Fibroblast of lung (primary cell): ENCODE results near the gene RPS8.

Experiments
- EZH2 ChIP-seq: IDR thresholded peaks from 2 replicates; pipeline ENCODE4 v1.5.1; 2012; ENCODE audit warnings: low read length, control low read depth, mild to moderate bottlenecking; ENCODE audit errors: missing control alignments
- TF ChIP-seq, protein P1 (sequence below), 2 donors: IDR thresholded peaks in 1 of 2; conservative IDR thresholded peaks in 1 of 2; 1 replicate in 1 of 2; 2 replicates in 1 of 2; pipeline ENCODE4 v1.5.1; 2011 to 2012; ENCODE audit warnings: low read length in 2 of 2, control low read depth in 1 of 2, inconsistent platforms in 1 of 2, low read depth in 1 of 2, mild to moderate bottlenecking in 1 of 2

DNA sequence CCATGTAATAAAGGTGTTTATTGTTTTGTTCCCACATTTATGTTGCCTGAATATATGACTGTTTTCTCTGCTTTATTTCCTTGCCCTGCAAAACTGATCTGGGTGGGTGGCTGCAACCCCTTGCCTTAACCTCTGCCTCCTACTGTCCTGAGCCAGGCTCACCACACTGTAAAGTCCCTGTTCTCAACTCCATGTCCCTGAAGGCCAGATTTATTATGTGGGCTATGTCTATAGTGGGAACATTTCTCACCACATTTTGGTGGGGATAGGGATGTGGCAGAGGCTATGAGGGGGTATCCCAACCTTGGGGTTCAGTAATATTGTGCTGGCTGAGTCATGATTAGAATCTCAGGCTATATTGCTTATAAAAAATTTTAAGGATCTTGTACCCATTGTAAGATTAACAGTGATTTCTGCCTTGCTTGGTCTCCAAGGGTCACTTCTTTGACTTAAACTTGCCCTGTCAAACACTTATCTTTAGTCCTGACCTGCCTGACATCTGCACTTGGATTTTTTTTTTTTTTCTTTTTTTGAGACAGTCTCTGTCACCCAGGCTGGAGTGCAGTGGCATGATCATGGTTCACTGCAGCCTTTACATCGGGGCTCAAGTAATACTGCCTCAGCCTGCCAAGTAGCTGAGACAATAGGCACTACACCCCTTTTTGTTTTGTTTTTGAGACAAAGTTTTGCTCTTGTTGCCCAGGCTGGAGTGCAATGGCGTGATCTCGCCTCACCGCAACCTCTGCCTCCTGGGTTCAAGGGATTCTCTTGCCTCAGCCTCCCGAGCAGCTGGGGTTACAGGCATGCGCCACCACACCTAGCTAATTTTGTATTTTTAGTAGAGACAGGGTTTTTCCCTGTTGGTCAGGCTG lies 3.6 kb downstream of the RPS8 start:
- TF ChIP-seq, protein P1, sequence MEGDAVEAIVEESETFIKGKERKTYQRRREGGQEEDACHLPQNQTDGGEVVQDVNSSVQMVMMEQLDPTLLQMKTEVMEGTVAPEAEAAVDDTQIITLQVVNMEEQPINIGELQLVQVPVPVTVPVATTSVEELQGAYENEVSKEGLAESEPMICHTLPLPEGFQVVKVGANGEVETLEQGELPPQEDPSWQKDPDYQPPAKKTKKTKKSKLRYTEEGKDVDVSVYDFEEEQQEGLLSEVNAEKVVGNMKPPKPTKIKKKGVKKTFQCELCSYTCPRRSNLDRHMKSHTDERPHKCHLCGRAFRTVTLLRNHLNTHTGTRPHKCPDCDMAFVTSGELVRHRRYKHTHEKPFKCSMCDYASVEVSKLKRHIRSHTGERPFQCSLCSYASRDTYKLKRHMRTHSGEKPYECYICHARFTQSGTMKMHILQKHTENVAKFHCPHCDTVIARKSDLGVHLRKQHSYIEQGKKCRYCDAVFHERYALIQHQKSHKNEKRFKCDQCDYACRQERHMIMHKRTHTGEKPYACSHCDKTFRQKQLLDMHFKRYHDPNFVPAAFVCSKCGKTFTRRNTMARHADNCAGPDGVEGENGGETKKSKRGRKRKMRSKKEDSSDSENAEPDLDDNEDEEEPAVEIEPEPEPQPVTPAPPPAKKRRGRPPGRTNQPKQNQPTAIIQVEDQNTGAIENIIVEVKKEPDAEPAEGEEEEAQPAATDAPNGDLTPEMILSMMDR (conservative IDR thresholded peaks at IDR 0.05 in 1 of 2, IDR thresholded peaks at IDR 0.05 in 1 of 2; ENCODE audit: low read depth in 1 of 2, low read length in 2 of 2), result no peak
- TF ChIP-seq EZH2, result no peak
